Panc1 (cell line): ENCODE results near the gene OR5V1. TPM values are rescaled to one million over a fixed set of nuclear protein-coding genes. Genes with fewer than 3 reads are reported as not detected.
"Not testable (repeated sequence)": the region's sequence is repeated elsewhere in the genome, so short reads cannot be mapped to it uniquely, and the experiment has no call there.

ENCODE experiments used
- ATAC-seq: fragments of 200-7000 bp; cut with Tn5 transposase; 2 replicates; pipeline ENCODE4 v1.9.1; 2020; ENCODE audit warnings: mild to moderate bottlenecking, moderate library complexity
- BruUV-seq: library from RNA; stranded (reverse); fragments of 400-500 nt; replicated peaks from 2 replicates; lab custom pipeline; 2021; lab: Mats Ljungman, UMichigan
- CTCF ChIA-PET: fragments of 300-600 bp; sonication (Branson Sonifier 250); formaldehyde crosslinking; loops from one replicate; lab custom pipeline; 2022; ENCODE audit warnings: antibody characterized with exemption; lab: Charles Lee
- POLR2A ChIA-PET: fragments of 300-600 bp; sonication (Branson Sonifier 250); formaldehyde crosslinking; loops from one replicate; lab custom pipeline; 2022; ENCODE audit warnings: antibody characterized with exemption; lab: Charles Lee
- DNase-seq: peaks from one replicate; pipeline ENCODE4 v3.0.0-alpha.2; 2010; ENCODE audit warnings: low read depth, low spot score
- H3K27ac ChIP-seq: 2 replicates; pipeline ENCODE4 v1.5.1; 2011; ENCODE audit warnings: mild to moderate bottlenecking, low read length, inconsistent platforms
- H3K27me3 ChIP-seq: fragments of 200-500 bp; sonication (Bioruptor generic); 2 replicates; pipeline ENCODE4 v1.6.0; 2014; ENCODE audit warnings: low read length, inconsistent platforms; ENCODE audit not compliant: control insufficient read depth, insufficient read depth
- H3K36me3 ChIP-seq: fragments of 200-500 bp; sonication (Bioruptor generic); 2 replicates; pipeline ENCODE4 v1.5.1; 2014; ENCODE audit warnings: inconsistent platforms, mild to moderate bottlenecking, low read length, moderate library complexity; ENCODE audit not compliant: control insufficient read depth, insufficient read depth
- H3K4me1 ChIP-seq: 2 replicates; pipeline ENCODE4 v1.5.1; 2011; ENCODE audit warnings: inconsistent platforms, mild to moderate bottlenecking, low read length, moderate library complexity; ENCODE audit not compliant: control insufficient read depth, insufficient read depth
- H3K4me3 ChIP-seq, 2 experiments: 2 replicates each; pipeline ENCODE4 v1.5.1; 2011 to 2012; ENCODE audit warnings: low read depth in 2 of 2, low read length in 2 of 2, mild to moderate bottlenecking in 2 of 2, inconsistent platforms in 1 of 2, moderate library complexity in 1 of 2
- H3K9me3 ChIP-seq: fragments of 200-500 bp; sonication (Bioruptor generic); 2 replicates; pipeline ENCODE4 v1.5.1; 2014; ENCODE audit warnings: low read depth, mild to moderate bottlenecking, inconsistent platforms, low read length, moderate library complexity; ENCODE audit not compliant: control insufficient read depth, insufficient read depth
- POLR2AphosphoS5 ChIP-seq: IDR thresholded peaks from 2 replicates; pipeline ENCODE4 v1.6.1; 2012; ENCODE audit warnings: mild to moderate bottlenecking, low read depth, low read length, moderate library complexity
- SIN3A ChIP-seq: IDR thresholded peaks from 2 replicates; pipeline ENCODE4 v1.6.1; 2012; ENCODE audit warnings: low read depth, mild to moderate bottlenecking, low read length, moderate library complexity, borderline replicate concordance; ENCODE audit not compliant: insufficient read depth
- TCF7L2 ChIP-seq: IDR thresholded peaks from 2 replicates; pipeline ENCODE4 v1.6.1; 2011; ENCODE audit warnings: mild to moderate bottlenecking, low read depth, low read length, inconsistent platforms
- in situ Hi-C: cut with HindIII; loops from 2 replicates; pipeline ENCODE4 v1.10.0; 2016; ENCODE audit warnings: low sequenced_read_pairs, low pct_unique_long_range_greater_than_20kb
- intact Hi-C: fragments of 100-400 bp; cut with micrococcal nuclease; formaldehyde crosslinking; loops from one replicate; pipeline ENCODE4 v1.10.0; 2022; ENCODE audit not compliant: unreplicated experiment
- total RNA-seq: library from RNA; stranded (reverse); gene quantifications from one replicate; pipeline ENCODE4 v1.2.1, GENCODE V29; 2021; ENCODE audit not compliant: unreplicated experiment
- TF ChIP-seq, protein P1 (sequence below): fragments of 450-650 bp; IDR thresholded peaks from 2 replicates; pipeline ENCODE4 v1.5.1; 2017; ENCODE audit warnings: mild to moderate bottlenecking
- TF ChIP-seq, protein P2 (sequence below), 2 experiments: IDR thresholded peaks; 2 replicates each; pipeline ENCODE4 v1.6.1; 2011 to 2012; ENCODE audit warnings: low read depth in 2 of 2, control low read depth in 1 of 2, low read length in 1 of 2, mild to moderate bottlenecking in 1 of 2, moderate library complexity in 1 of 2; ENCODE audit not compliant: insufficient read depth in 1 of 2

The OR5V1 gene
- total RNA-seq, 1 experiment from 2014 or later, result not detected

DNA sequence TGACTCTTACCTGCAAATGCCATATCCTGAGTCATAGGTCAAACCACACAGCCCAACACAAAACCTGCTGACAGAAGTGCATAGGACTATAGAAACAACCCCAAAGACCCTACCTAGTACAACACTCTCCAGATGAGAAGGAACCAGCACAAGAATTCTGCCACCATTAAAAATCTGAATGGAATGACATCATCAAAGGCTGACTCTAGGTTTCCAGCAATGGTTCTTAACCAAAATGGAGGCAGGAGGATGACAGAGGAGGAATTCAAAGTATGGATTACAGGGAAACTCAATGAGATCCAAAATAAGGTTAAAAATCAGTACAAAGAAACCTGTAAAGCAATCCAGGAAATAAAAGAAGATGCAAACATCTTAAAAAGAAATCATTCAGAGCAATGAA lies 36.0 kb downstream of the OR5V1 start:
- TF ChIP-seq POLR2AphosphoS5 (no peak), TCF7L2 (no peak), SIN3A (no peak)
- TF ChIP-seq, protein P1, sequence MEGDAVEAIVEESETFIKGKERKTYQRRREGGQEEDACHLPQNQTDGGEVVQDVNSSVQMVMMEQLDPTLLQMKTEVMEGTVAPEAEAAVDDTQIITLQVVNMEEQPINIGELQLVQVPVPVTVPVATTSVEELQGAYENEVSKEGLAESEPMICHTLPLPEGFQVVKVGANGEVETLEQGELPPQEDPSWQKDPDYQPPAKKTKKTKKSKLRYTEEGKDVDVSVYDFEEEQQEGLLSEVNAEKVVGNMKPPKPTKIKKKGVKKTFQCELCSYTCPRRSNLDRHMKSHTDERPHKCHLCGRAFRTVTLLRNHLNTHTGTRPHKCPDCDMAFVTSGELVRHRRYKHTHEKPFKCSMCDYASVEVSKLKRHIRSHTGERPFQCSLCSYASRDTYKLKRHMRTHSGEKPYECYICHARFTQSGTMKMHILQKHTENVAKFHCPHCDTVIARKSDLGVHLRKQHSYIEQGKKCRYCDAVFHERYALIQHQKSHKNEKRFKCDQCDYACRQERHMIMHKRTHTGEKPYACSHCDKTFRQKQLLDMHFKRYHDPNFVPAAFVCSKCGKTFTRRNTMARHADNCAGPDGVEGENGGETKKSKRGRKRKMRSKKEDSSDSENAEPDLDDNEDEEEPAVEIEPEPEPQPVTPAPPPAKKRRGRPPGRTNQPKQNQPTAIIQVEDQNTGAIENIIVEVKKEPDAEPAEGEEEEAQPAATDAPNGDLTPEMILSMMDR, result no peak
- TF ChIP-seq, protein P2, sequence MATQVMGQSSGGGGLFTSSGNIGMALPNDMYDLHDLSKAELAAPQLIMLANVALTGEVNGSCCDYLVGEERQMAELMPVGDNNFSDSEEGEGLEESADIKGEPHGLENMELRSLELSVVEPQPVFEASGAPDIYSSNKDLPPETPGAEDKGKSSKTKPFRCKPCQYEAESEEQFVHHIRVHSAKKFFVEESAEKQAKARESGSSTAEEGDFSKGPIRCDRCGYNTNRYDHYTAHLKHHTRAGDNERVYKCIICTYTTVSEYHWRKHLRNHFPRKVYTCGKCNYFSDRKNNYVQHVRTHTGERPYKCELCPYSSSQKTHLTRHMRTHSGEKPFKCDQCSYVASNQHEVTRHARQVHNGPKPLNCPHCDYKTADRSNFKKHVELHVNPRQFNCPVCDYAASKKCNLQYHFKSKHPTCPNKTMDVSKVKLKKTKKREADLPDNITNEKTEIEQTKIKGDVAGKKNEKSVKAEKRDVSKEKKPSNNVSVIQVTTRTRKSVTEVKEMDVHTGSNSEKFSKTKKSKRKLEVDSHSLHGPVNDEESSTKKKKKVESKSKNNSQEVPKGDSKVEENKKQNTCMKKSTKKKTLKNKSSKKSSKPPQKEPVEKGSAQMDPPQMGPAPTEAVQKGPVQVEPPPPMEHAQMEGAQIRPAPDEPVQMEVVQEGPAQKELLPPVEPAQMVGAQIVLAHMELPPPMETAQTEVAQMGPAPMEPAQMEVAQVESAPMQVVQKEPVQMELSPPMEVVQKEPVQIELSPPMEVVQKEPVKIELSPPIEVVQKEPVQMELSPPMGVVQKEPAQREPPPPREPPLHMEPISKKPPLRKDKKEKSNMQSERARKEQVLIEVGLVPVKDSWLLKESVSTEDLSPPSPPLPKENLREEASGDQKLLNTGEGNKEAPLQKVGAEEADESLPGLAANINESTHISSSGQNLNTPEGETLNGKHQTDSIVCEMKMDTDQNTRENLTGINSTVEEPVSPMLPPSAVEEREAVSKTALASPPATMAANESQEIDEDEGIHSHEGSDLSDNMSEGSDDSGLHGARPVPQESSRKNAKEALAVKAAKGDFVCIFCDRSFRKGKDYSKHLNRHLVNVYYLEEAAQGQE (IDR thresholded peaks at IDR 0.05; ENCODE audit: insufficient read depth in 1 of 2, low read depth in 2 of 2, low read length in 1 of 2), result no peak
- no TSS peak for BruUV-seq
- DNase-seq (no peak), ATAC-seq (no peak)
- CTCF ChIA-PET, result no interaction called here
- intact Hi-C loops, result no loop called here
- in situ Hi-C loops, result no loop called here
- Histone ChIP-seq H3K27me3 (no peaks in the 10 kb centered on the region), H3K27ac (no peak overlapping the region), H3K9me3 (no peaks in the 10 kb centered on the region), H3K4me1 (no peaks in the 10 kb centered on the region), H3K4me3 (no peak overlapping the region), H3K36me3 (no peaks in the 10 kb centered on the region)
- POLR2A ChIA-PET, result no interaction called here

DNA sequence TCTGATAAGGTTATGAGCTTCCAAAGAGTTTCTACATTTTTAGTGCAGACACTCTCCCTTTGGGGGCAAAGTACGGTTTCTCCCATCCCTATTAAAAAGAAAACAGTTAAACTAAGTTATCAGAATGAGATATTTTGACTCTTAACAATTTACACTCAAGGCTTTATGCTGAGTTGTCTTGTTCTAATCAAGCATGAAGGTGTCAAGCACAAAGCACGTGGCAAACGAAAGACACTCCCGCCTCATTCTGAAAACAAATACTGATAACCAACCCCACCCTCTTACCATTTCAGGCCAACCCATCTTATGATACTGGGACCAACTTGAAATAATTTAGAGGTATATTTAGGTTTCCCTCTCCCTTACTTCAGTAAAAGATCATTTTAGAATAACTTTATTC lies 42.9 kb downstream of the OR5V1 start:
- no peaks in the 10 kb centered on the region; the same call in 1 of the 2 replicates for H3K36me3 ChIP-seq
- POLR2A ChIA-PET, result no interaction called here
- H3K4me1 ChIP-seq, result no peaks in the 10 kb centered on the region
- H3K9me3 ChIP-seq, result no peaks in the 10 kb centered on the region
- TF ChIP-seq TCF7L2 (no peak), POLR2AphosphoS5 (no peak), SIN3A (no peak)
- TF ChIP-seq, protein P2 (IDR thresholded peaks at IDR 0.05; ENCODE audit: insufficient read depth in 1 of 2, low read depth in 2 of 2, low read length in 1 of 2), result no peak
- TF ChIP-seq, protein P1, result no peak
- no TSS peak for BruUV-seq
- CTCF ChIA-PET, result no interaction called here
- H3K4me3 ChIP-seq, result no peak overlapping the region
- intact Hi-C loops, result no loop called here
- in situ Hi-C loops, result no loop called here
- no peak for DNase-seq
- H3K27ac ChIP-seq, result no peak overlapping the region
- H3K27me3 ChIP-seq, result no peaks in the 10 kb centered on the region
- ATAC-seq, result no peak

DNA sequence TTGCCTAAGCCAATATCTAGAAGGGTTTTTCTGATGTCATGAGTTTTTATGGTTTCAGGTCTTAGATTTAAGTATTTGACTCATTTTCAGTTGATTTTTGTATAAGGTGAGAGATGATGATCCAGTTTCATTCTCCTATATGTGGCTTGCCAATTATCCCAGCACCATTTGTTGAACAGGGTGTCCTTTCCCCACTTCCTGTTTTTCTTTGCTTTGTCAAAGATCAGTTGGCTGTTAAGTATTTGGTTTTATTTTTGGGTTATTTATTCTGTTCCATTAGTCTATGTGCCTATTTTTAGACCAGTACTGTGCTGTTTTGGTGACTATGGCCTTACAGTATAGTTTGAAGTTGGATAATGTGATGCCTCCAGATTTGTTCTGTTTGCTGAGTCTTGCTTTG lies 45.3 kb downstream of the OR5V1 start:
- intact Hi-C loops, in situ Hi-C loops, POLR2A ChIA-PET, CTCF ChIA-PET, H3K36me3 ChIP-seq, H3K27me3 ChIP-seq, ATAC-seq, H3K4me3 ChIP-seq, H3K4me1 ChIP-seq, H3K27ac ChIP-seq, H3K9me3 ChIP-seq, DNase-seq, BruUV-seq: not testable (repeated sequence)
